SK-N-DZ (cell line): ENCODE results near the gene RHOBTB3.

ENCODE experiments used
- DNase-seq: peaks from one replicate; pipeline ENCODE4 v3.0.0-alpha.2; 2015; ENCODE audit warnings: low spot score

Gene RHOBTB3

DNA sequence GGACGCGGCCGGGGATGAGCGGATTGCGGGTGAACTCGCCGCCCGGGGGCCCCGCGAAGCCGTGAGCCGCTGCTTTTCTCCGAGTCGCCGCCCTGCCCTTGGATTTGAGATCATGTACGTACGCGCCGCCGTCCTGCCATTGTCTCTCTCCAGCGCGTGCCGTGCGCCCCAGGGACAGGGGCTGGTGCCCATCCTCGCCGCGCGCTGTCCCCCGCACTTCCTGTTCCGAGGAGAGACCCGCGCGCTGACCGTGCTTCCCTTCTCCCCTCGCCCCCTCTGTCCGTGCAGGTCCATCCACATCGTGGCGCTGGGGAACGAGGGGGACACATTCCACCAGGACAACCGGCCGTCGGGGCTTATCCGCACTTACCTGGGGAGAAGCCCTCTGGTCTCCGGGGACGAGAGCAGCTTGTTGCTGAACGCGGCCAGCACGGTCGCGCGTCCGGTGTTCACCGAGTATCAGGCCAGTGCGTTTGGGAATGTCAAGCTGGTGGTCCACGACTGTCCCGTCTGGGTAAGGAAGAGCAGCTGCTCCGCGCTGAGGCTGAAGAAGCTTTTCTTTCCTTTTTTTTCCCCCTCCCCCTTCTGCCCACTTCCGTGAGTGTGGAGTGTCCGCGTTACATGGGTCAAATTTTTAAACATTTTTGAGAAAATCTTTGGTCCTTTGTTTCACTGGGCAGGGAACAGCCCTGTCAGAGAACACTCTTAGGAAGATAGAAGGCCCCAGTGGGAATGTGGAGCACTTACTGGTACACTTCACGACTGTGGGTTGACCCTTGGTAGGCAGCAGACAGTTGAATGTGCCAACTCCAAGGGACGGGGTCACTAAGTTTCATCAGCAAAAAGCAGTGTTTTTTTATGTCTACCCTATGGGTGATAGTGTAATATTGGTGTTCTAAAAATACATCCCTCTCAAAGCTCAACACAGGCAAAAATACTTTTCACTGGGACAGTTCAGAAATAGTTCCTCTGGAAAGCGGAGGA, 727 bp downstream of the RHOBTB3 start:
- DNase-seq = peak; percentile 67

- DNase-seq = no peak
Observed at GRCh38 chr5:95733107-95733665, 2.0 kb downstream of the RHOBTB3 start.

DNA sequence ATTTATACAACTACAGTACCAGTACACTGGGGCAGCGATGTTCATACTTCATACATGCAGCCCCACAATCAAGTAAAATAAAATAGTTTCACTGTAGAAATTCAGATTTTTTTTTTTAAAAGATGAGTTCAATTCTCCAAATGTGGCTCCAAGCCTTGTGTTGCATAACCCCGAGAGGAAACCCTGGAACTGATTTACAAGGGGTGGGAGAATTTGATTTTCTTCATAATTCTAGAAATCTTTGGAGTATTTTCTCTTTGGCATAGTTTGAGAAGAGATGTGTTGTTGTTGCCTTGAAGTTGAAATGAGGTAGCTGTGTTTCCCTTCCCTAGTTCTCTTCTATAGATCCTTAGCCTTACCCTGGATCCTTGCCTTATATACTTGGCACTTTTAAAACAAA, 3.1 kb downstream of the RHOBTB3 start:
- no peak for DNase-seq

DNA sequence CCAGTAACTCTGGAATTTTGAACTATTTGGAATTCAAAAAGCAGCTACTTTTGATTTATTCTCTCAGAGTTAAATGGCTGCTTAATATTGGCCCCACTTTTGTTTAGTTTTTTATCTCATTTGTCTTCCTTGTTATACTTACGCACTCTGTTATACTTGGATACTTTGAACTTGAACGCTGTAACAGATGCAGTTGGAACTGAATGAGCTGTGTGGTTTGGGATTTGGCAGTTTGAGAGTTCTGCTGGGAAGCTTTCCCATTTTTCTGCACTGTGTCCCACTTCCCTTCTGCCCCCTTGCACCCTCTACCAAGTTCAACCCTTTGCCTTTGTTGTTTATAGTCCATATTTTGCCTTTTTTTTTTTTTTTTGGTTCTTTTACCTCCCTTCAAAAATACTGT, 3.8 kb downstream of the RHOBTB3 start:
- no peak for DNase-seq

DNA sequence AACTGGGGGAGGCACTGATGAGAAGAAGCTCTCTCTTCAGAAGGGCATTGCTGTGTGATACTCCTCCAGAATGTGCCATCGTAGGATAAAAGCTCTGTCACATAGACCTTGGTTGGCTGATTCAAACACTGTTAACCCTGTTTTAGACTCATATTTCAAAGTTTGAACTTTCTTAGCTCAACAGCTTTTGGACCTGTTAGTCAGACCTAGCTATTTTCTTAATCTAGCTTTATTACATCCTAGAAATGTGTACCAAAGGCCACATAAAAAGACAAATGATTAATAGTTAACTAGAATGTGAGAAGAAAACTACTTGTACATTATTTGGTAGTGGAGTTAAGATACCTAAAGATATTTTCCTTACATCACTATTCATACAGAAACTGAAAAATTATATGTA, 4.3 kb downstream of the RHOBTB3 start:
- no peak for DNase-seq

DNA sequence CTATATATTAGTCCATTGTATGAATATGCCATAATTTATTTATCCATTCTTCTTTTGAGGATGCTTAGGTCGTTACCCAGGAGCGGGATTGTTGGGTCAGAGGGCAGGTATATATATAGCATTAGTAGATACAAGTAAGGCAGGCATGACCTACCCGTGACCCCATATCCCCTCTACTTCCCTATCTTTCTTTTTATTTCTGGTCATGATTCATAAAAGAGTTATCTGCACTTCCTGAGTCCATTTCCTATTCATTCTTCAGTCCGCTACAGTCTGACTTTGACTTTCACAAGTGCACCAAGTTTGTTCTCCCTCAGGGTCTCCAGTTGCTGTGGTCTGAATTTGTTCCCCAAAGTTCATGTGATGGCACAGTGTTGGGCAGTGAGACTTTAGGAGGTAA, 6.9 kb downstream of the RHOBTB3 start:
- DNase-seq = no peak

- no peak for DNase-seq
Observed at GRCh38 chr5:95738834-95739233, 7.7 kb downstream of the RHOBTB3 start.

DNA sequence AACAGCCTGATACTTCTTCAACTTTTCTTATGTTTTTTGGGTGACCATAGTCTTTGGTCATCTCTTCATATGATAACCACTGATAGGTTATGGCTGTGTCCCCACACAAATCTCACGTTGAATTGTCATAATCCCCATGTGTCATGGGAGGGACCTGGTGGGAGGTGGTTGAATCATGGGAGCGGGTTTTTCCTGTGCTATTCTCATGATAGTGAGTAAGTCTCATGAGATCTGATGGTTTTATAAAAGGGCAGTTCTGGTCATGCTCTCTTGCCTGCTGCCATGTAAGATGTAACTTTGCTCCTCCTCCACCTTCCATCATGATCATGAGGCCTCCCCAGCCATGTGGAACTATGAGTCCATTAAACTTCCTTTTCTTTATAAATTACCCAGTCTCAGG, 8.7 kb downstream of the RHOBTB3 start:
- no peak for DNase-seq

DNA sequence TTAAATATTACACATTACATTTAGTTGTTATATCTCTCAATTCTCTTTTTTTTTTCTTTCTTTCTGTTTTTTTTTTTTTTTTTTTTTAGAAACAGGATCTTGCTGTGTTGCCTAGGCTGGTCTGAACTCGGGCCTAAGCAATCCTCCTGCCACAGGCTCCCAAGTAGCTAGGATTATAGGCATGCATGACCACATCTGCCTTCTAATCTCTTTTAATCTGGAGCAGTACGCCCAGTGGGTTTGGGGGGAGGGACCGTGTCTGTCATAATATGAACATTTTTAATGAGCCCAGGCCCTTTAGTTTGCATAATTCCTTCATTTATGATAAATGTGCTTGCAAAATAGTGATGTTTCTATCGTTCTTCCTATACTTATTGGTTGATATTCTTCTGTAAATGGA, 10.3 kb downstream of the RHOBTB3 start:
- DNase-seq = no peak

GRCh38 chr5:95743232-95743631, 12.1 kb downstream of the RHOBTB3 start:
- no peak for DNase-seq

GRCh38 chr5:95743877-95744276, 12.7 kb downstream of the RHOBTB3 start:
- no peak for DNase-seq

- no peak for DNase-seq
Observed at GRCh38 chr5:95746194-95746593, 15.1 kb downstream of the RHOBTB3 start.

GRCh38 chr5:95746722-95747679, 15.9 kb downstream of the RHOBTB3 start:
- DNase-seq = no peak

- no peak for DNase-seq
Observed at GRCh38 chr5:95748133-95748532, 17.0 kb downstream of the RHOBTB3 start.

DNA sequence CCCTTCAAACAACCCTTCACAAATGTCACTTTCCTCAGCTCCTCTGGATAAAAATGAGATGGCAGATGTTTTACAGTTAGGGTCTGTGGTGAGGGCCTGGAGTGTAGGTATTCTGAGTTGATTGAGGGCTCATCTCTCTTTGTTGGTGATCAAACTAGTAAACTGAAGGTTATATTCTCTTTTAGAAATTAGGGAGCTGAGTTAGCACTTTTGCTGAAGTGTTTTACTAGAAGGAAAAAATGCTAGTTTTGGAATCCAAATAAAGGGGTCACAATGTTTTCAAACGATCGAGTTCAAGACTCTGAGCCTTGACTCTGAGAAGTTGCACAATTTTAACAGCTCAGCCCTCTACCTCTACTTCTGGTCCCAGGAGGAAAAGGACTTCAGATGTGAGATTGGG, 23.4 kb downstream of the RHOBTB3 start:
- DNase-seq = no peak

DNA sequence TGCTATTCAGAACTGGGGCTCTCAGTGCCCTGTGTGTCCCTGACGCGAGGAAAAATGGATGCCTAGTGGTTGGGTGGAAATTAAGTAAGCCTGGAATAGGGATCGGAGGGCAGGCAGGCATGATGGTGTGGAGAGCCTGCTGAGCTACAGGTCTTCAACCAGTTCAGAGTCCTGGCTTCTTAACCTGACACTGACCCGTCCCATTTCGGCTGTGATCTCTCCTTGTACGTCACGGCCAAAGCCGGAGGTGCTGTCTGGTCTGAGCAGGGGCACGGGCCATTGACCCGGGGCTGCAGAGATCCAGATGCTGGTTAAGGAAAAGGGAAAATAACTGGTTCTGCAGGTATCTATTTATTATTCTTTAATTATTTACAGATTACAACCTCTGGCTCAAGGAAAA, 27.9 kb downstream of the RHOBTB3 start:
- DNase-seq = no peak

GRCh38 chr5:95759634-95760033, 28.5 kb downstream of the RHOBTB3 start:
- no peak for DNase-seq

- DNase-seq = no peak
Observed at GRCh38 chr5:95760273-95761191, 29.4 kb downstream of the RHOBTB3 start.

GRCh38 chr5:95761771-95762651, 30.9 kb downstream of the RHOBTB3 start:
- DNase-seq = peak; percentile 40

DNA sequence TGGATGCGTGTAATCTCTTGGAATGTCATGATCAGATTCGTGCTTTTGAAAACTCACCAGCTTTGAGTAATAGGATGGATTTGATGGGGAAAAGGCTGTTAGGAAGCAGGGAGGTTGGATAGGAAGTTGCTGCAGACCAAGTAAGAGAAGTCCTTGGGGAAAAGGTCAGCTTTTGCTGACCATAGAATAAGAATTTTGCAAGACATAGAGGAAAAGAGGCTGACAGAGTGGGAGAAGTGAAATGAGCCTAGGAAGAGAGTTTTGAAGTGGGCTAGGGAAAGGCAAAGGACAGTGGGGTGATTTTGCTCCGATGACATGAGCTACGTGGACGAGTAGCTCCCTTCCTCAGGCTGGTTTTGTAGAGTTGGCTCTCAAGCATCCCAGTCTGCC, 31.5 kb downstream of the RHOBTB3 start:
- DNase-seq = no peak
